Bone marrow (tissue), 2 donors: ENCODE results near the gene SCYGR7.
"Not testable (repeated sequence)": the region's sequence is repeated elsewhere in the genome, so short reads cannot be mapped to it uniquely, and the experiment has no call there.

ENCODE experiments used
- DNase-seq, 2 donors: peaks; one replicate each; lab custom pipeline; 2025; lab: John Stamatoyannopoulos, UW

Gene SCYGR7

DNA sequence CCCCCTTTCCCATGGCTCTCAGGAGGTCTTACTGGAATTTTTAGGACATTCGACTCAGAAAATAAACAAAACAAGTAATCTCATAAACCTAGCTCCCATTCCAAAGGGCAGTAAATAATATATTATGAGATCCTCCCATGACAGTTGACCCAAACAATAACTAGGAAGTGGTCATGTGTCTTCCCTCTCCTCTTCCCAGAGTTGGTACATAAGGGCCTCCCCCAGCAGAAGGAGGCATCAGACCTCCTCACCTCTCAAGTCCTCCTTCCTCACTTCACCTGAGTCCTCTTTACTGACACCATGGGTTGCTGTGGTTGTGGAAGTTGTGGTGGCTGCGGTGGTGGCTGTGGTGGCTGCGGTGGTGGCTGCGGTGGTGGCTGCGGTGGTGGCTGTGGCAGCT is at the start of gene SCYGR7:
TSS of gene SCYGR7 (plus strand) at position 301 of the 400 bp plus-strand sequence. CDS start at position 301, 0 bp downstream.
- DNase-seq = no peak

DNA sequence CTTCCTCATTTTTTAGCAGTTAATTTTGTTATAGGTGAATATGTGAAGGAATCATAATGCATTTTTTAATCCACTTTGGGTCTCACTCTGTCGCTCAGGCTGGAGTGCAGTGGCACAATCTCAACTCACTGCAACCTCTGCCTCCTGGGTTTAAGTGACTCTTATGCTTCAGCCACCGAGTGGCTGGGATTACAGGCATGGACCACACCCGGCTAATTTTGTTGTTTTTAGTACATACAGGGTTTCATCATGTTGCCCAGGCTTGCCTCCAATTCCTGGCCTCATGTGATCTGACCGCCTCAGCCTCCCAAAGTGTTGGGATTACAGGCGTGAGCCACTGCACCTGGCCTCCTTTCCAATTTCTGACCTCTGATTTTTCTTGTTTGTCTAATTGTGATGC is 43.9 kb upstream of the SCYGR7 start:
- DNase-seq = no peak

DNA sequence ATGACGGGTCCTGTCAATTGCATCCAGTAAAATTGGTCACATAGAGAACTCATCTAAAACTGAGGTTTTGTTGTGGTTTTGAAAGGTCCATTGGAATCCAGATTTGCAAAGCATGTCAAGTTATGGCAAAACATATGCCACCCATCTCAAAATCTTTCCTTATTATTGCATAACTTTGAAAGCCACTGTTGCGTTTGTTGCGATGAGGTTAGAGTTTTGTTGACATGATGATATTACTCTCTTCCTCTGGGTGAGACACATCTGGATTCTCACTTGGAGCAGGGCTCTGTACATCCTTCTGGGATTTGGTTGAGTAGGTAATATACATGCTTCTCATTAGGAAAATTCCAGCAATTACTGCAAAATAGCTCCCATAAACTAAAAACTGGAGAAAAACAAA is 40.9 kb upstream of the SCYGR7 start:
- DNase-seq = no peak

DNA sequence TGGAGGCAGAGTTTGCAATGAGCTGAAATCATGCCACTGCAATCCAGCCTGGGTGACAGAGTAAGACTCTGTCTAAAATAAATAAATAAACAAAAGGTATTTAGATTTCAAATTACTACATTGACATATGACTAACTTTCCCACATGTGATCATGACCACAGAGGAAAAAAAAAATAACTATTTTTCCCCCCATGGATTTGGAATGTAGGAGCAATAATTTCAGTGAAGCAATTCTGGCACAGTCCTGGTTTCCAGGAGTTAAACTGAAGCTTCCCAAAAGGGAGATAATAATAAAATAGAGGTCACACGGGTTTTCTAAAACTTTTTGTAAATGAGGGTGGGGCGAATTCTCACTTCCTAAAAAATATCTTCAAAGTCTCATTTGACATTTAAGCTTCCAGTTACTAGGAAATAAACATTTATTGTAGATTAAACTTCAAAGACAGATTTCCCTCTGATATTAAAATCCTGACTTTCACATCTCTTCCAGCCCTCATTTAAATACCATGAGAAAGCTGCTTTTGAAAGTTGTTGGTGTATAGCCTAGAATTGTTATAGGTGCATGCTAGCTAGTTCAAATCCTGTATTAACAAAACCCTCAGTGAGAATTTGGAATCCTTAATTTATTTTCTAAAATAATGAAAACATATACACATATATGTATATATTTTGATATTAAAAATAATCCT is 31.0 kb upstream of the SCYGR7 start:
- no peak for DNase-seq

DNA sequence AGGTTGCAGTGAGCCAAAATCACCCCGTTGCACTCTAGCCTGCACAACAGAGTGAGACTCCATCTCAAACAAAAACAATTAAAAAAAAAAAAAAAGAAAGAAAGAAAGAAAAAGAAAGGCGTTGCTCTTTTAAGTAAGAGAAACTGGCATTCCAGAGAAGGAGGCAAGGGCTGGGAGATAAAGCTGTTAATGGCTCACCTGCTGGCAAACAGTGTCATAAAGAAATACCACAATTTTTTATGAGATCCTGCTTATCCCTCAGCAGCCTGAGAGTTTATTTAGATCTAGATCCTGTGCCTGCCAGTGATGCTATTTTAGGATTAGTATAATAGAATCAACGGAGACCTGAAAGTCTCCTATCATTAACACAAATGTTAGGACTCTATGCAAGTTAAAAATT is 26.6 kb upstream of the SCYGR7 start:
- DNase-seq = no peak

DNA sequence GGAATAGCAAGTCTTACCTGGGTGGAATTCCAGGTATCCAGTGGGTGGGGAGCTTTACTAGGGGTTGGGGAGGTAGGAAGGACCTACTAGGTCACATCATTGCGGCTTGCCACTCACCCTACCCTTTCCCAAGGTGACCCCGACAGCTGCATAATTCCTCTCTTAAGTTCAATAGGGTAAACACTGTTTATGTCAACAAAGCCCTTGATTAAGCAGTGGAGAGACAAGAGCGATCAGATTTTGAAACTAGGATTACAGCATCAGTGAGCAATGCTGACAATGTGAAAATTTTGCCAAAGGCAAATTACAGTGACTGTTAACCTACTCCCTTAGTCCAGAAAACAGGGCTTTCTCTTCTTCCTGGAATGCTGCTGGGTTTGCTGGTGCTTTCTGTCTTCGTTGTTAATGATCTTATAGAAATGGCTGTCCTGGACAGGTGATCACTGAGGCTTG is 24.8 kb upstream of the SCYGR7 start:
- no peak for DNase-seq

GRCh38 chr2:227703961-227704360 is 24.2 kb upstream of the SCYGR7 start:
- no peak for DNase-seq

DNA sequence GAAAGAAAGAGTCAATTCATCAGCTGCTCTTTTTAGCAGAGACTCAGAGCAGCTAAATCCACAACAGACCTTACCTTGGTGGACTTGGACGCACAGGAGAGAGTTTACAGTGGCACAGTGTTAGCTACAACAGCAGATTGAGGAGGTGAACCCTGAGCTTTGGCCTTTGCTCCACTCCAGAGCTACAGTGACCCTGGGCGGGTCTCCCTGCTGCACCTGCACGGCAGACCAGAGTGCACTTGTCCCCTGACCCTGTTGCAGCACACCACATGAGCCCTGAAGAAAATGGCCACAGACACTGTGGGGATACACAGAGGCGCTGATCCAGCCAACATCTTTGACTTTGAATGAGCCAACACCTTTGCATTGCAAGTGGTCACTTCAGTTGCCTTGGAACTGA is 21.3 kb upstream of the SCYGR7 start:
- no peak for DNase-seq

DNA sequence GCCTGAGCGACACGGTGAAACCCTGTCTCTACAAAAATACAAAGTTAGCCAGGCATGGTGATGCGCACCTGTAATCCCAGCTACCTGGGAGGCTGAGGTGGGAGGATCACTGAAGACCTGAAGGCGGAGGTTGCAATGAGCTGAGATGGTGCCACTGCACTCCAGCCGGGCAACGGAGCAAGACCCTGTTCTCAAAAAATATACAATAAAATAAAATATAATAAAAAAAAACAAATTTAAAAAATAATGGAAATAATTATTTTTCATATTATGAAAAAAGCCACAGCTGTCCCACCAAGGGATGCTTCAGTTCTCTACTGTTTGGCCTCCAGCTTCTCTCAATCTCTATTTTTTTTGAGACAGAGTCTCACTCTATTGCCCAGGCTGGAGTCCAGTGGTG is 20.7 kb upstream of the SCYGR7 start:
- DNase-seq = no peak

- DNase-seq = no peak
Observed at GRCh38 chr2:227710986-227711385, 17.1 kb upstream of the SCYGR7 start.

DNA sequence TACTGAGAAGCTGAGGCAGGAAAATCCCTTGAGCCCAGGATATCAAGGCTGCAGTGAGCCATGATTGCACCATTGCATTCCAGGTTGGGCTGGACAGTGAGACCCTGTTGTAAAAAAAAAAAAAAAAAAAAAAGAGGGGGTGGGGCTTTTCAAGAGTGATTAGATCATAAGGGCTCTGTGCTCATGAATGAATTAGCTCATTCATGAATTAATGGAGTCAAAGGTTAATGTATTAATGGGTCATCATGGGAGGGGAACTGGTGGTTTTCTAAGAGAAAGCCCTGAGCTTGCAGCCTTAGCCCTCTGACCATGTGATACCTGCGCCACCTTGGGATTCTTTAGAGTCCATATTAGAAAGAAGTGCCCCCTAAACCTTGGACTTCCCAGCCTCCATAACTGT is 14.8 kb upstream of the SCYGR7 start:
- DNase-seq = no peak

DNA sequence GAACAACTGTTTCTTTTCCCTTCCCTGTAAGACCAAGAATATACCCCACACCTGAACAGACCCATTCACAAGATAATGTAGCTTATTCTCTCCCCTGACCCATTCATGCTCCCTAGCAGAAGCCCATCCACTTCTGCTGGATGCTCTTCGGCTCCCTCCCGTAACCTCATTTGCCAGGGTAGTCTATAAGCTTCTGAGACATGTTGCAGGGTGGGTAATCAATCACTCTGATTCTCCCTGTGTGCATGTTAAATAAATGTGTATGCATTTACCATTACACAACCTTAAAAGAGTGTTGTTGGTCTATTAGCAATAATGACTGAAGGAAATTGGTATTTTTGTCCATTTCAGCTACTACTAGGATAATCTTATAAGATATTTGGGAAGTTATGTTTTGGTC is 11.6 kb upstream of the SCYGR7 start:
- DNase-seq = no peak

- DNase-seq = no peak
Observed at GRCh38 chr2:227717687-227718567, 10.2 kb upstream of the SCYGR7 start, which contains the start of gene SLC19A3. Gene SLC19A3, minus strand, starts transcription at chr2:227718028. Its CDS starts 15,710 bp downstream, at chr2:227702318.

- no peak for DNase-seq
Observed at GRCh38 chr2:227719641-227720040, 8.5 kb upstream of the SCYGR7 start.

DNA sequence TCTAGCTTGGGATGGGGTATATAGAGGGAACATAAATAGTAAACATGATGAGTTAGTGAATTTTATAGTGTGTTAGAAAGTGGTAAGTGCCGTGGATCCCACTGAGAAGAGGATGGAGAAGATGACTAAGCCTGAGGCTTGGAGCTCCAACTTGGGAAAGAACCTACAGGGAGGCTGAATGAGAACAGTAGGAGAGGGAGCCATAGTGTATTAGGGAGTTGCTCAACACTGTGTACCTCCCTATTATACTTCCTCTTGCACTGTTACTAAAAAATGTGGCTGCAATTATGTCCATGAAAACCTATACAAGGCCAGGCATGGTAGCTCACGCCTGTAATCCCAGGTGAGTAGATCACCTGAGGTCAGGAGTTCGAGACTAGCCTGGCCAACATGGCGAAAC is 7.5 kb upstream of the SCYGR7 start:
- DNase-seq = no peak

GRCh38 chr2:227722821-227723220 is 5.3 kb upstream of the SCYGR7 start:
- DNase-seq = not testable (repeated sequence)

GRCh38 chr2:227724394-227725039 is 3.6 kb upstream of the SCYGR7 start, which contains the start of gene SCYGR6:
Gene SCYGR6, minus strand, starts transcription at chr2:227724757. Its CDS starts 0 bp downstream, at chr2:227724757.
- no peak for DNase-seq

DNA sequence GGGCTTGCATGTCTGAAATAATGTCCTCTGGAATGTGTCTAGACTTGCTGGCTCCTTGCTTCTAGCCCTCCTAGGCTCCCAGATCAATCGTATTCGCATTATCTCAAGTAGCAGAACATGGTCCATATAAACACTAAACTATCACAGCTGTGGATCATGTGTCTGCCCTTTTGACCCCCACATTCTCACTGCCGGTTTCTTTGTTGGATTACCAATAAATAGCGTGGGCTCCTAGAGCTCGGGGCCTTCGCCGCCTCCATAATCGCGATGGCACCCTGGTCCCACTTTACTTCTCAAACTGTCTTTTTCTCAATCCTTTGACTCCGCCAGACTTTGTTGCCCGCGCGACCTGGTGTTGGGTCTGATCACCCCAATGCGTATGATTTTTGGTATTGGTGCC is 11.2 kb downstream of the SCYGR7 start:
- no peak for DNase-seq

GRCh38 chr2:227740705-227741104 is 12.6 kb downstream of the SCYGR7 start:
- DNase-seq = not testable (repeated sequence)

DNA sequence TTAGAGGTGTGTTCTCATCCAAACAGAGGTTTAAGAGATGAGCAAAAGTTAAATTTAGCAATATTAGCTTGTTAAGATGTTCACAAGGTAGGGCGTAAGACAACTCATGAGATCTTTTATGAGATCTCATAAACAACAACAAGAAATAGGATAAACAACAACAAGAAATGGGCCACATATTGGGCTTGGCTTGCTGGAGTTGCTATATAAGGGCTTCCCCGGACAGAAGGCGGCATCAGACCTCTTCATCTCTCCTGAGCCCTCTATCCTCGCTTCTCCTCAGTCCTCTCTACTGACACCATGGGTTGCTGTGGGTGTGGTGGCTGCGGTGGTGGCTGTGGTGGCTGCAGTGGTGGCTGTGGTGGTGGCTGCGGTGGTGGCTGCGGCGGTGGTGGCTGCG is 17.5 kb downstream of the SCYGR7 start, which contains the start of gene SCYGR8:
TSS of gene SCYGR8 (plus strand) at position 301 of the 400 bp plus-strand sequence. CDS start at position 301, 0 bp downstream.
- DNase-seq = no peak

GRCh38 chr2:227748079-227748478 is 19.9 kb downstream of the SCYGR7 start:
- DNase-seq = no peak

GRCh38 chr2:227756261-227756660 is 28.1 kb downstream of the SCYGR7 start:
- DNase-seq = not testable (repeated sequence)
